KOPT-K1 (cell line): ENCODE results near the gene NR3C1.
"Not testable (repeated sequence)": the region's sequence is repeated elsewhere in the genome, so short reads cannot be mapped to it uniquely, and the experiment has no call there.

Experiments used
- H3K27ac ChIP-seq: fragments of 200-600 bp; sonication (generic); 2 replicates; pipeline ENCODE4 v1.5.1; 2016; ENCODE audit warnings: antibody characterized with exemption, mild to moderate bottlenecking, low read depth, low read length; ENCODE audit not compliant: poor library complexity, severe bottlenecking
- H3K36me3 ChIP-seq: fragments of 200-600 bp; sonication (generic); 2 replicates; pipeline ENCODE4 v1.5.1; 2017; ENCODE audit warnings: antibody characterized with exemption, mild to moderate bottlenecking, low read length, moderate library complexity; ENCODE audit not compliant: insufficient read depth
- H3K9me3 ChIP-seq: fragments of 200-600 bp; sonication (generic); 2 replicates; pipeline ENCODE4 v1.5.1; 2017; ENCODE audit warnings: antibody characterized with exemption, low read length, mild to moderate bottlenecking; ENCODE audit not compliant: insufficient read depth, poor library complexity, severe bottlenecking

Gene NR3C1

GRCh38 chr5:143328589-143329220, 74.8 kb downstream of the NR3C1 start:
- Histone ChIP-seq H3K27ac (no peak overlapping the region), H3K9me3 (peaks cover 45% of the 10 kb centered on the region), H3K36me3 (peaks cover 12% of the 10 kb centered on the region; the same call in 1 of the 2 replicates)

GRCh38 chr5:143325086-143325485, 78.4 kb downstream of the NR3C1 start:
- peaks cover 12% of the 10 kb centered on the region; the same call in 1 of the 2 replicates for H3K36me3 ChIP-seq
- H3K9me3 ChIP-seq: peaks cover 45% of the 10 kb centered on the region
- H3K27ac ChIP-seq: not testable (repeated sequence)

DNA sequence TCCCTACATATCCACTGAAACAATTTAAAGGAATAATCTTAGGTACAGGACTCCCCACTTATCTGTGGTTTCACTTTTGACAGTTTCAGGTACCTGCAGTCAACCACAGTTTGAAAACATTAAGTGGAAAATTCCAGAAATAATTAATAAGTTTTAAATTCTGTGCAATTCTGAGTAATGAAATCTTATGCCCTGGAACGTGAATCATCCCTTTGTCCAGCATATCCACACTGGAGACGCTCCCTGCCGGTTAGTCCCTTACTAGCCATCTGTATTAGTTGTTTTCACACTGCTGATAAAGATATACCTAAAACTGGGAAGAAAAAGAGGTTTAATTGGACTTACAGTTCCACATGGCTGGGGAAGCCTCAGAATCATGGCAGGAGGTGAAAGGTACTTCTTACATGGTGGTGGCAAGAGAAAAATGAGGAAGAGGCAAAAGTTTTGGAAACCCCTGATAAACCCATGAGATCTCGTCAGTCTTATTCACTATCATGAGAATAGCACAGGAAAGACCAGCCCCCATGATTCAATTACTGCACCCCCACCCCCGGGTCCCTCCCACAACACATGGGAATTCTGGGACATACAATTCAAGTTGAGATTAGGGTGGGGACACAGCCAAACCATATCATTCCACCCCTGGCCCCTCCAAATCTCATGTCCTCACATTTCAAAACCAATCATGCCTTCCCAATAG, 80.4 kb downstream of the NR3C1 start:
- not testable (repeated sequence) for H3K27ac ChIP-seq, H3K36me3 ChIP-seq
- H3K9me3 ChIP-seq: peaks cover 32% of the 10 kb centered on the region

- Histone ChIP-seq H3K27ac (no peak overlapping the region), H3K36me3 (peaks cover under 1% of the 10 kb centered on the region; the same call in 1 of the 2 replicates), H3K9me3 (peaks cover 23% of the 10 kb centered on the region)
Measured at GRCh38 chr5:143322176-143322575, 81.3 kb downstream of the NR3C1 start.

DNA sequence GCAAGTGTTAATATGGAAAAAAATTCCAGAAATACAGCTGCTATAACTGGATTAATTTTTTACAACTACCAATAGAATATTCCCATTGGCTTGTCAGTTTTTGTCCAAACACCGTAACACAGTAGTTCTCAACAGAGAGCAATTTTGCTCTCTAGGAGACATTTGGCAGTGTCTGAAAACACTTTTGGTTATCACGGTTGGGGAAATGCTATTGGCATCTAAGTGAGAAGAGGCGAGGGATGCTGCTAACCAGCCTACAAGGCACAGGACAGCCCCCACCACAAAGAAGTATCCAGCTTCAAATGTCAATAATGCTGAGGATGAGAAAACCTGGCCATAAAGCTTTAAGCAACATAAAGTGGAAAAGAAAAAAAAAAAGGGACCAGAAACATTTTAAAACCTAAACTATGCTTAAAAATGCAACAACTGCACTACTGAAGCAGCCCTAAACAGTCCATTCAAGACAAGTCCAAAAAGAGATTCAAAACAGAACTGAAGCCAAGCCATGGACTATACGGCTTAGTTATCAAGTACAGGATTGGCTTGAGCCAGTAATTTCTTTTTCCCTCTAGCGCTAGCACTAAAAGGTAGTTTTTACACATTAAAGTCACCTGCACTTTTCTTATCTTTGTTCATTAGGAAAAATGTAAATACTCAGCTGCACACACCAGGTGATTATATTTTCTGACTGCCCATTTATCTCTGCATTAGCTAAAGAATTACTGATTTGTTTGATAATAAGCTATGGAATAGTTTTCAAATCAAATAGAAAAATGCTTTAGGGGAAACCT, 83.9 kb downstream of the NR3C1 start:
- Histone ChIP-seq H3K27ac (no peak overlapping the region), H3K9me3 (peaks cover 9% of the 10 kb centered on the region), H3K36me3 (no peaks in the 10 kb centered on the region)

GRCh38 chr5:143318833-143319232, 84.7 kb downstream of the NR3C1 start:
- Histone ChIP-seq H3K27ac (no peak overlapping the region), H3K36me3 (peaks cover 2% of the 10 kb centered on the region; the same call in 1 of the 2 replicates), H3K9me3 (peaks cover 1% of the 10 kb centered on the region)

DNA sequence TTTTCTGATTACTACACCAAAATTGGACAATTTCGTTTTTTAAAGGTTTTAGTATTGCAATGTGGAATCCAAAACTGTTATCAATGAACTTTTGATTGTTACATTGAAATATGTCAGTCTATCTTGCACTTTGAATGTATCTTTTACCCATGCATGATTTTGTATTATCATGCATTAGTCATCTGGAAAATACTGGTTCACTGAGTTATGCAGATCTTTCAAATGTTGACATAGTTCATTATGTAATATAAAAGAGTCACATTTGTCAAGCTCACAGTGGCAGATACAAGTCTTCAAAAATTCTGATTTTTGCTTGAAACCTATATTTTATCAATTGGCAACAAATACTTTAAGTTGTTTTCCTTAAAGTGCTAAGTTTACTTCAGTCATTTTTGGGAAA, 85.2 kb downstream of the NR3C1 start:
- Histone ChIP-seq H3K27ac (no peak overlapping the region), H3K9me3 (no peaks in the 10 kb centered on the region), H3K36me3 (peaks cover 8% of the 10 kb centered on the region)

DNA sequence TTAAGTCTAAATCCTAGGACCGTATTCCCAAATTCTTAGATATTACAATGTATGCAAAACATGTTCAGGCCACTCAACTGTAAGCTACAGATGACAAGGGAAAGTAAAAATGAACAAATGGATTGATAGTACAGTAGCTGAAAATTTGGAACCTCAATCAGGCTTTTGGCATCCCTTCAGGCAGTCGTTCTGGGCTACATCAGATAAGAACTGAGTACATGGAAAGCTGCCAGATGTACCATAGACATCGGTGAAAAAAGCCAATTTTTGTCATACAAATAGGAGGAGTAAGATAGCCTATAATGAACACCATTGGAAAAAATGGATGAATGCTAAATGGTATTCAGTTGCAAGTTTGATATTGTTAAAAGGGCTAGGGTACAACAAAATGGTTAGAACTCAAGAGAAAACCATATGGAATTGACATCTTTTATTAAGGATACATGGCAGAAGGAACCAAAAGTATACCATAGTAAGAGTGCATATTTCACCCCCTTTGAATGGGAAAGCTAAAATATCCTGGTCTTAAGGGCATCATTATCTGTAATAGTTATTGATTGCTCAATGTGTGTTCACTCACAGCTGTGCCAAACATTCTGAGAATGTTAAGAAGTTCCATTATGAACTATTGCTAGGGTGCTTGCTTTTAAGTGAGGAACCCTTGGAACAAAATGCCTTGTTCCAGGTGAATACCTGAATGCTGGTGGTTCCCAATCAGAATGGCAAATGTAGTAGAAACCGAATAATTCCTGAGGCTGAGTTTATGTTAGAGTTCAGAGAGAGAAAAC, 86.4 kb downstream of the NR3C1 start:
- no peak overlapping the region for H3K27ac ChIP-seq
- peaks cover 18% of the 10 kb centered on the region for H3K36me3 ChIP-seq
- H3K9me3 ChIP-seq: no peaks in the 10 kb centered on the region

- Histone ChIP-seq H3K9me3 (no peaks in the 10 kb centered on the region), H3K27ac (no peak overlapping the region), H3K36me3 (peaks cover 25% of the 10 kb centered on the region)
Measured at GRCh38 chr5:143316337-143316736, 87.1 kb downstream of the NR3C1 start.

DNA sequence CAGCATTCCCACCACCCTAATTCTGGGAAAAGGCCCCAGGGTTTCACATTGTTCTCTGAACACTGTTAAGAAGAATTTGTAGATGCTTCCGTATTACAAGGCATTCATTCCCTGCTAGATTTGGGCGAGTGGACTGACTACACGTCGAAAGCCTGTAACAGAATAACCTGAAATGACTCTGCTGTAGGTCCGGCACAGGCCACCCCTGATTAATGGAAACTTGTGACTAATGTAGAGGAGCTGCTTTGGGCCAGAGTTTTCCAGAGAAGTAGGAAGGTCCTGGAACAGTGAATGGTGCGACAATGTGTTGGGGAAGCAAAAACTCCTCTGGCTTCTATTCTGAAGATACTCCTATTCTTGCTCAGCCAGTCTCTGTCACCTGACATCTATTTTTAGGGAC, 87.6 kb downstream of the NR3C1 start:
- no peaks in the 10 kb centered on the region for H3K9me3 ChIP-seq
- peaks cover 29% of the 10 kb centered on the region for H3K36me3 ChIP-seq
- H3K27ac ChIP-seq: no peak overlapping the region

GRCh38 chr5:143315214-143315613, 88.3 kb downstream of the NR3C1 start:
- Histone ChIP-seq H3K36me3 (peaks cover 36% of the 10 kb centered on the region), H3K9me3 (no peaks in the 10 kb centered on the region), H3K27ac (no peak overlapping the region)

DNA sequence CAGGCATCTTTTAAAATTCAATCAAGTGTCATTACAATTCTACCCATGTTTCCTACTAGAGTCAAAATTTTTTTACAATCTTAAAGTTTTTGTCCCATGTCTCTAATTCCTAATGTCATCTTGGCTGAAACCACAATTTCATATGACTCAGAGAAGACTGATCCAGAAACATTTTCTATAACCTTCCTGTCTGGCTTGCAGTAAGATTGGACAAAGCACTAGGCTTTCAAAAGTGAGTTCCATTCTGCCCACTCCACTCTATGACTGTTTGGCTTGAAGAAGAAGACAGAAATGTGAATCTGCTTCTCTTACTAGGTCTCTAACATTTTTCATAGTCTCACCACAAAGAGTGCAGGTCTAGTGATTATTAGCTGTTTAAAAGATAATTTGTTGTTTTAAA, 88.8 kb downstream of the NR3C1 start:
- Histone ChIP-seq H3K9me3 (no peaks in the 10 kb centered on the region), H3K36me3 (peaks cover 42% of the 10 kb centered on the region), H3K27ac (no peak overlapping the region)

- Histone ChIP-seq H3K36me3 (peaks cover 48% of the 10 kb centered on the region), H3K27ac (no peak overlapping the region), H3K9me3 (no peaks in the 10 kb centered on the region)
Measured at GRCh38 chr5:143314099-143314498, 89.4 kb downstream of the NR3C1 start.

GRCh38 chr5:143313298-143313852, 90.1 kb downstream of the NR3C1 start:
- Histone ChIP-seq H3K36me3 (peaks cover 55% of the 10 kb centered on the region), H3K9me3 (no peaks in the 10 kb centered on the region), H3K27ac (no peak overlapping the region)
